GM23338 (cell line): Measurements from ENCODE around the gene C20orf204. TPM values are rescaled to one million over a fixed set of nuclear protein-coding genes. Genes with fewer than 3 reads are reported as not detected.

ENCODE experiments used
- ATAC-seq: fragments of 200-7000 bp; cut with Tn5 transposase; 3 replicates; pipeline ENCODE4 v1.9.1; 2020
- DNase-seq: peaks from one replicate; pipeline ENCODE4 v3.0.0-alpha.2; 2015; ENCODE audit warnings: low spot score
- H2AFZ ChIP-seq: fragments of 200-600 bp; sonication (generic); 2 replicates; pipeline ENCODE4 v1.8.0; 2016; ENCODE audit warnings: antibody characterized with exemption, mild to moderate bottlenecking, moderate library complexity
- H3F3A ChIP-seq: fragments of 200-600 bp; sonication (generic); replicated peaks from 2 replicates; pipeline ENCODE4 v1.8.0; 2017; ENCODE audit warnings: antibody characterized with exemption, mixed run types, low read depth
- H3K27ac ChIP-seq: fragments of 200-600 bp; sonication (generic); 2 replicates; pipeline ENCODE4 v1.6.1; 2016; ENCODE audit warnings: low read depth
- H3K27me3 ChIP-seq: fragments of 200-600 bp; sonication (generic); 2 replicates; pipeline ENCODE4 v1.8.0; 2016; ENCODE audit warnings: mild to moderate bottlenecking, mixed run types, moderate library complexity; ENCODE audit not compliant: insufficient read depth
- H3K36me3 ChIP-seq: fragments of 200-600 bp; sonication (generic); 2 replicates; pipeline ENCODE4 v1.8.0; 2016; ENCODE audit warnings: mild to moderate bottlenecking; ENCODE audit not compliant: insufficient read depth
- H3K4me1 ChIP-seq: fragments of 200-600 bp; sonication (generic); 2 replicates; pipeline ENCODE4 v1.8.0; 2016; ENCODE audit warnings: mild to moderate bottlenecking, moderate library complexity; ENCODE audit not compliant: insufficient read depth
- H3K4me2 ChIP-seq: fragments of 200-600 bp; sonication (generic); 2 replicates; pipeline ENCODE4 v1.7.1; 2017; ENCODE audit warnings: mixed run types
- H3K4me3 ChIP-seq: fragments of 200-600 bp; sonication (generic); 2 replicates; pipeline ENCODE4 v1.6.1; 2016; ENCODE audit warnings: mixed run types
- H3K79me2 ChIP-seq: fragments of 200-600 bp; sonication (generic); replicated peaks from 2 replicates; pipeline ENCODE4 v1.8.0; 2017; ENCODE audit warnings: mild to moderate bottlenecking; ENCODE audit not compliant: insufficient read depth
- H3K9me2 ChIP-seq: fragments of 200-600 bp; sonication (generic); 2 replicates; pipeline ENCODE4 v1.8.0; 2017; ENCODE audit not compliant: insufficient read depth
- H4K20me1 ChIP-seq: fragments of 200-600 bp; sonication (generic); replicated peaks from 2 replicates; pipeline ENCODE4 v1.8.0; 2017; ENCODE audit warnings: mild to moderate bottlenecking; ENCODE audit not compliant: insufficient read depth
- H3K27ac Mint-ChIP-seq: 2 replicates; pipeline ENCODE4 v1.8.0; 2020; ENCODE audit warnings: inconsistent platforms, mild to moderate bottlenecking, moderate library complexity, mixed read lengths
- H3K27me3 Mint-ChIP-seq: 3 replicates; pipeline ENCODE4 v1.8.0; 2022; ENCODE audit warnings: low read depth, mild to moderate bottlenecking, moderate library complexity, mixed read lengths, inconsistent platforms; ENCODE audit not compliant: insufficient read depth, poor library complexity
- H3K36me3 Mint-ChIP-seq: 3 replicates; pipeline ENCODE4 v1.8.0; 2021; ENCODE audit warnings: low read depth, mild to moderate bottlenecking, inconsistent platforms, moderate library complexity, mixed read lengths
- H3K4me1 Mint-ChIP-seq: 3 replicates; pipeline ENCODE4 v1.8.0; 2020; ENCODE audit warnings: mild to moderate bottlenecking, inconsistent platforms, mixed read lengths
- H3K4me3 Mint-ChIP-seq: 3 replicates; pipeline ENCODE4 v1.8.0; 2021; ENCODE audit warnings: moderate library complexity, mild to moderate bottlenecking, inconsistent platforms, mixed read lengths
- H3K9me3 Mint-ChIP-seq: 3 replicates; pipeline ENCODE4 v1.8.0; 2020; ENCODE audit warnings: moderate library complexity, mild to moderate bottlenecking, inconsistent platforms, mixed read lengths
- CREB1 ChIP-seq: fragments of 250-450 bp; sonication (Bioruptor Pico); IDR thresholded peaks from 2 replicates; pipeline ENCODE4 v1.5.0; 2020; ENCODE audit warnings: low read depth, mild to moderate bottlenecking, moderate library complexity
- EZH2phosphoT487 ChIP-seq: fragments of 200-600 bp; sonication (generic); IDR thresholded peaks from one replicate; pipeline ENCODE4 v1.8.1; 2018; ENCODE audit warnings: antibody characterized with exemption; ENCODE audit not compliant: unreplicated experiment
- JUNB ChIP-seq: IDR thresholded peaks from one replicate; pipeline ENCODE4 v1.6.1; 2016; ENCODE audit warnings: antibody characterized with exemption; ENCODE audit not compliant: unreplicated experiment
- NANOG ChIP-seq: IDR thresholded peaks from 2 replicates; pipeline ENCODE4 v1.6.1; 2016; ENCODE audit warnings: antibody characterized with exemption, borderline replicate concordance
- POLR2AphosphoS5 ChIP-seq: IDR thresholded peaks from 2 replicates; pipeline ENCODE4 v1.6.1; 2016; ENCODE audit warnings: antibody characterized with exemption, low read depth
- STAT1 ChIP-seq: IDR thresholded peaks from one replicate; pipeline ENCODE4 v1.6.1; 2016; ENCODE audit warnings: antibody characterized with exemption; ENCODE audit not compliant: unreplicated experiment
- ZNF114 ChIP-seq: fragments of 250-450 bp; sonication (Bioruptor Pico); IDR thresholded peaks from 2 replicates; pipeline ENCODE4 v1.5.0; 2020; ENCODE audit warnings: mild to moderate bottlenecking, moderate library complexity
- ZNF331 ChIP-seq: fragments of 250-450 bp; sonication (Bioruptor Pico); IDR thresholded peaks from 2 replicates; pipeline ENCODE4 v1.5.0; 2020; ENCODE audit warnings: low read depth, mild to moderate bottlenecking, moderate library complexity
- polyA plus RNA-seq: library from polyadenylated mRNA; unstranded; fragments of >200 nt; fragmentation: Nextera tagmentation; extraction: Ambion mirVana; gene quantifications from 2 replicates; pipeline ENCODE4 v1.2.1, GENCODE V29; 2016
- total RNA-seq: library from RNA; depleted of rRNA; stranded (reverse); fragments of >200 nt; shearing (Covaris generic); gene quantifications from 2 replicates; pipeline ENCODE4 v1.2.3, GENCODE V29; 2014
- TF ChIP-seq, protein P1 (sequence below): fragments of 250-450 bp; sonication (Bioruptor Pico); IDR thresholded peaks from 2 replicates; pipeline ENCODE4 v1.5.0; 2020; ENCODE audit warnings: mild to moderate bottlenecking, moderate library complexity
- TF ChIP-seq, protein P2 (sequence below), 2 experiments: fragments of 200-600 bp in 1 of 2; sonication (generic) in 1 of 2; conservative IDR thresholded peaks; 2 replicates each; pipeline versions ENCODE4 v1.5.1 to v1.6.1; 2016 to 2017; ENCODE audit warnings: antibody characterized with exemption in 2 of 2, low read depth in 2 of 2, mild to moderate bottlenecking in 2 of 2, moderate library complexity in 1 of 2
- TF ChIP-seq, protein P3 (sequence below): IDR thresholded peaks from one replicate; pipeline ENCODE4 v1.6.1; 2018; ENCODE audit warnings: antibody characterized with exemption; ENCODE audit not compliant: unreplicated experiment
- TF ChIP-seq, protein P4 (sequence below): IDR thresholded peaks from 2 replicates; pipeline ENCODE4 v1.6.1; 2016; ENCODE audit warnings: antibody characterized with exemption

The C20orf204 gene
- total and polyA plus RNA-seq, 2 experiments from 2014 or later: 0.73 to 0.82 TPM

DNA sequence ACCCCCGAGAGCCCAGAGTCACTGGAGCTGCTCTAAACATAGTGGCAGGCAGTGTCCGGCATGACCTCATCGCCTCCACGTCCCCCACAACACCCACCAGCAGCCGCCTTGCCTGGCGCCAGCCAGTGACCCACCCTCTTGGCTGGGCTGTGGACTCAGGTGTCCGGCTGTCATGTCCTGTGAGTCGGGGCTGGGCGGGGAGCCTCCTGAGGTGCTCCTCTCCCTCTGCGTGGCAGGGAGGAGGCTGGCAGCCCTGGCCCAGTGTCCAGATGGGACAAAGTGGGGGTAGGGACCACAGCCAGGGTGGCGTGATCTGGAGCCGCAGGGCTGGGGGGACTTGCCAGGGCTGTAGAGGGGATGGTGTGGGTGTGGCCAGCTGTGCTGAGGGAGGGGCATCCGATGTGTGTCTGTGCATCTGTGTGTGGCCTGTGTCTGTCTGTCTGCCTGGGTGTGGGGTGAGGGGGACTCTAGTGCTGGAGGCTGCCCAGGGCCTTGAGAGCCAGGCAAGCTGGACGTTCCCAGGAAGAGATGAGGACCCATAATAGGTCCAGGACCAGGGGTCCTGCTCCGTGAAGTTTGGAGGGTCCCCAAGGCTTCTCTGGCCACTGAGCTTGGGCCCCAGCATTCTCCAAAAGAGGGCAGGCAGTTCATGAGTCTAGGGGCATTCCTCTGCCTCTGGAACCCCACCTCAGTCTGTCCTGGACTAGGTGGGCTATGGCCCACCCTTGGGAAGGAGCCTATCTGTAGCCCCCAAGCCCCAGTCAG lies 15.8 kb downstream of the C20orf204 start:
- peaks cover 20% of the 10 kb centered on the region for H3K4me1 Mint-ChIP-seq
- no peak overlapping the region for H2AFZ ChIP-seq
- peaks cover 11% of the 10 kb centered on the region; the same call in 1 of the 2 replicates for H3K4me1 ChIP-seq
- DNase-seq (no peak), ATAC-seq (no peak)
- H4K20me1 ChIP-seq: no peaks in the 10 kb centered on the region
- H3K36me3 Mint-ChIP-seq: no peaks in the 10 kb centered on the region
- no peak overlapping the region for H3K4me3 ChIP-seq
- H3F3A ChIP-seq: 0 out of 2 replicates have a peak, but pooled peaks cover 6% of the 10 kb centered on the region
- no peak overlapping the region for H3K4me3 Mint-ChIP-seq
- no peaks in the 10 kb centered on the region for H3K79me2 ChIP-seq
- TF ChIP-seq JUNB (no peak), CREB1 (CRISPR knock-in tag) (no peak), NANOG (no peak), ZNF331 (CRISPR knock-in tag) (no peak), POLR2AphosphoS5 (no peak), STAT1 (no peak), ZNF114 (CRISPR knock-in tag) (no peak), EZH2phosphoT487 (no peak)
- TF ChIP-seq, protein P1, sequence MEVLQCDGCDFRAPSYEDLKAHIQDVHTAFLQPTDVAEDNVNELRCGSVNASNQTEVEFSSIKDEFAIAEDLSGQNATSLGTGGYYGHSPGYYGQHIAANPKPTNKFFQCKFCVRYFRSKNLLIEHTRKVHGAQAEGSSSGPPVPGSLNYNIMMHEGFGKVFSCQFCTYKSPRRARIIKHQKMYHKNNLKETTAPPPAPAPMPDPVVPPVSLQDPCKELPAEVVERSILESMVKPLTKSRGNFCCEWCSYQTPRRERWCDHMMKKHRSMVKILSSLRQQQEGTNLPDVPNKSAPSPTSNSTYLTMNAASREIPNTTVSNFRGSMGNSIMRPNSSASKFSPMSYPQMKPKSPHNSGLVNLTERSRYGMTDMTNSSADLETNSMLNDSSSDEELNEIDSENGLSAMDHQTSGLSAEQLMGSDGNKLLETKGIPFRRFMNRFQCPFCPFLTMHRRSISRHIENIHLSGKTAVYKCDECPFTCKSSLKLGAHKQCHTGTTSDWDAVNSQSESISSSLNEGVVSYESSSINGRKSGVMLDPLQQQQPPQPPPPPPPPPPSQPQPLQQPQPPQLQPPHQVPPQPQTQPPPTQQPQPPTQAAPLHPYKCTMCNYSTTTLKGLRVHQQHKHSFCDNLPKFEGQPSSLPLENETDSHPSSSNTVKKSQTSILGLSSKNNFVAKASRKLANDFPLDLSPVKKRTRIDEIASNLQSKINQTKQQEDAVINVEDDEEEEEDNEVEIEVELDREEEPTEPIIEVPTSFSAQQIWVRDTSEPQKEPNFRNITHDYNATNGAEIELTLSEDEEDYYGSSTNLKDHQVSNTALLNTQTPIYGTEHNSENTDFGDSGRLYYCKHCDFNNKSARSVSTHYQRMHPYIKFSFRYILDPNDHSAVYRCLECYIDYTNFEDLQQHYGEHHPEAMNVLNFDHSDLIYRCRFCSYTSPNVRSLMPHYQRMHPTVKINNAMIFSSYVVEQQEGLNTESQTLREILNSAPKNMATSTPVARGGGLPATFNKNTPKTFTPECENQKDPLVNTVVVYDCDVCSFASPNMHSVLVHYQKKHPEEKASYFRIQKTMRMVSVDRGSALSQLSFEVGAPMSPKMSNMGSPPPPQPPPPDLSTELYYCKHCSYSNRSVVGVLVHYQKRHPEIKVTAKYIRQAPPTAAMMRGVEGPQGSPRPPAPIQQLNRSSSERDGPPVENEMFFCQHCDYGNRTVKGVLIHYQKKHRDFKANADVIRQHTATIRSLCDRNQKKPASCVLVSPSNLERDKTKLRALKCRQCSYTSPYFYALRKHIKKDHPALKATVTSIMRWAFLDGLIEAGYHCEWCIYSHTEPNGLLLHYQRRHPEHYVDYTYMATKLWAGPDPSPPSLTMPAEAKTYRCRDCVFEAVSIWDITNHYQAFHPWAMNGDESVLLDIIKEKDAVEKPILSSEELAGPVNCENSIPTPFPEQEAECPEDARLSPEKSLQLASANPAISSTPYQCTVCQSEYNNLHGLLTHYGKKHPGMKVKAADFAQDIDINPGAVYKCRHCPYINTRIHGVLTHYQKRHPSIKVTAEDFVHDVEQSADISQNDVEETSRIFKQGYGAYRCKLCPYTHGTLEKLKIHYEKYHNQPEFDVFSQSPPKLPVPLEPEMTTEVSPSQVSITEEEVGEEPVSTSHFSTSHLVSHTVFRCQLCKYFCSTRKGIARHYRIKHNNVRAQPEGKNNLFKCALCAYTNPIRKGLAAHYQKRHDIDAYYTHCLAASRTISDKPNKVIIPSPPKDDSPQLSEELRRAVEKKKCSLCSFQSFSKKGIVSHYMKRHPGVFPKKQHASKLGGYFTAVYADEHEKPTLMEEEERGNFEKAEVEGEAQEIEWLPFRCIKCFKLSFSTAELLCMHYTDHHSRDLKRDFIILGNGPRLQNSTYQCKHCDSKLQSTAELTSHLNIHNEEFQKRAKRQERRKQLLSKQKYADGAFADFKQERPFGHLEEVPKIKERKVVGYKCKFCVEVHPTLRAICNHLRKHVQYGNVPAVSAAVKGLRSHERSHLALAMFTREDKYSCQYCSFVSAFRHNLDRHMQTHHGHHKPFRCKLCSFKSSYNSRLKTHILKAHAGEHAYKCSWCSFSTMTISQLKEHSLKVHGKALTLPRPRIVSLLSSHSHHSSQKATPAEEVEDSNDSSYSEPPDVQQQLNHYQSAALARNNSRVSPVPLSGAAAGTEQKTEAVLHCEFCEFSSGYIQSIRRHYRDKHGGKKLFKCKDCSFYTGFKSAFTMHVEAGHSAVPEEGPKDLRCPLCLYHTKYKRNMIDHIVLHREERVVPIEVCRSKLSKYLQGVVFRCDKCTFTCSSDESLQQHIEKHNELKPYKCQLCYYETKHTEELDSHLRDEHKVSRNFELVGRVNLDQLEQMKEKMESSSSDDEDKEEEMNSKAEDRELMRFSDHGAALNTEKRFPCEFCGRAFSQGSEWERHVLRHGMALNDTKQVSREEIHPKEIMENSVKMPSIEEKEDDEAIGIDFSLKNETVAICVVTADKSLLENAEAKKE (CRISPR knock-in tag): no peak
- TF ChIP-seq, protein P2, sequence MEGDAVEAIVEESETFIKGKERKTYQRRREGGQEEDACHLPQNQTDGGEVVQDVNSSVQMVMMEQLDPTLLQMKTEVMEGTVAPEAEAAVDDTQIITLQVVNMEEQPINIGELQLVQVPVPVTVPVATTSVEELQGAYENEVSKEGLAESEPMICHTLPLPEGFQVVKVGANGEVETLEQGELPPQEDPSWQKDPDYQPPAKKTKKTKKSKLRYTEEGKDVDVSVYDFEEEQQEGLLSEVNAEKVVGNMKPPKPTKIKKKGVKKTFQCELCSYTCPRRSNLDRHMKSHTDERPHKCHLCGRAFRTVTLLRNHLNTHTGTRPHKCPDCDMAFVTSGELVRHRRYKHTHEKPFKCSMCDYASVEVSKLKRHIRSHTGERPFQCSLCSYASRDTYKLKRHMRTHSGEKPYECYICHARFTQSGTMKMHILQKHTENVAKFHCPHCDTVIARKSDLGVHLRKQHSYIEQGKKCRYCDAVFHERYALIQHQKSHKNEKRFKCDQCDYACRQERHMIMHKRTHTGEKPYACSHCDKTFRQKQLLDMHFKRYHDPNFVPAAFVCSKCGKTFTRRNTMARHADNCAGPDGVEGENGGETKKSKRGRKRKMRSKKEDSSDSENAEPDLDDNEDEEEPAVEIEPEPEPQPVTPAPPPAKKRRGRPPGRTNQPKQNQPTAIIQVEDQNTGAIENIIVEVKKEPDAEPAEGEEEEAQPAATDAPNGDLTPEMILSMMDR (conservative IDR thresholded peaks at IDR 0.05; ENCODE audit: low read depth in 2 of 2): no peak
- TF ChIP-seq, protein P3, sequence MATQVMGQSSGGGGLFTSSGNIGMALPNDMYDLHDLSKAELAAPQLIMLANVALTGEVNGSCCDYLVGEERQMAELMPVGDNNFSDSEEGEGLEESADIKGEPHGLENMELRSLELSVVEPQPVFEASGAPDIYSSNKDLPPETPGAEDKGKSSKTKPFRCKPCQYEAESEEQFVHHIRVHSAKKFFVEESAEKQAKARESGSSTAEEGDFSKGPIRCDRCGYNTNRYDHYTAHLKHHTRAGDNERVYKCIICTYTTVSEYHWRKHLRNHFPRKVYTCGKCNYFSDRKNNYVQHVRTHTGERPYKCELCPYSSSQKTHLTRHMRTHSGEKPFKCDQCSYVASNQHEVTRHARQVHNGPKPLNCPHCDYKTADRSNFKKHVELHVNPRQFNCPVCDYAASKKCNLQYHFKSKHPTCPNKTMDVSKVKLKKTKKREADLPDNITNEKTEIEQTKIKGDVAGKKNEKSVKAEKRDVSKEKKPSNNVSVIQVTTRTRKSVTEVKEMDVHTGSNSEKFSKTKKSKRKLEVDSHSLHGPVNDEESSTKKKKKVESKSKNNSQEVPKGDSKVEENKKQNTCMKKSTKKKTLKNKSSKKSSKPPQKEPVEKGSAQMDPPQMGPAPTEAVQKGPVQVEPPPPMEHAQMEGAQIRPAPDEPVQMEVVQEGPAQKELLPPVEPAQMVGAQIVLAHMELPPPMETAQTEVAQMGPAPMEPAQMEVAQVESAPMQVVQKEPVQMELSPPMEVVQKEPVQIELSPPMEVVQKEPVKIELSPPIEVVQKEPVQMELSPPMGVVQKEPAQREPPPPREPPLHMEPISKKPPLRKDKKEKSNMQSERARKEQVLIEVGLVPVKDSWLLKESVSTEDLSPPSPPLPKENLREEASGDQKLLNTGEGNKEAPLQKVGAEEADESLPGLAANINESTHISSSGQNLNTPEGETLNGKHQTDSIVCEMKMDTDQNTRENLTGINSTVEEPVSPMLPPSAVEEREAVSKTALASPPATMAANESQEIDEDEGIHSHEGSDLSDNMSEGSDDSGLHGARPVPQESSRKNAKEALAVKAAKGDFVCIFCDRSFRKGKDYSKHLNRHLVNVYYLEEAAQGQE: no peak
- TF ChIP-seq, protein P4, sequence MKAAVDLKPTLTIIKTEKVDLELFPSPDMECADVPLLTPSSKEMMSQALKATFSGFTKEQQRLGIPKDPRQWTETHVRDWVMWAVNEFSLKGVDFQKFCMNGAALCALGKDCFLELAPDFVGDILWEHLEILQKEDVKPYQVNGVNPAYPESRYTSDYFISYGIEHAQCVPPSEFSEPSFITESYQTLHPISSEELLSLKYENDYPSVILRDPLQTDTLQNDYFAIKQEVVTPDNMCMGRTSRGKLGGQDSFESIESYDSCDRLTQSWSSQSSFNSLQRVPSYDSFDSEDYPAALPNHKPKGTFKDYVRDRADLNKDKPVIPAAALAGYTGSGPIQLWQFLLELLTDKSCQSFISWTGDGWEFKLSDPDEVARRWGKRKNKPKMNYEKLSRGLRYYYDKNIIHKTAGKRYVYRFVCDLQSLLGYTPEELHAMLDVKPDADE: no peak
- no peaks in the 10 kb centered on the region for H3K36me3 ChIP-seq
- no peaks in the 10 kb centered on the region for H3K9me3 Mint-ChIP-seq
- no peak overlapping the region for H3K27ac ChIP-seq
- no peak overlapping the region for H3K4me2 ChIP-seq
- peaks cover 51% of the 10 kb centered on the region for H3K27me3 Mint-ChIP-seq
- H3K9me2 ChIP-seq: no peaks in the 10 kb centered on the region
- peaks cover 37% of the 10 kb centered on the region for H3K27me3 ChIP-seq
- no peak overlapping the region for H3K27ac Mint-ChIP-seq
